ENCODE results near the gene MKLN1. TPM values are rescaled to one million over a fixed set of nuclear protein-coding genes. Genes with fewer than 3 reads are reported as not detected.
A peak's percentile ranks its signal among the peaks of the same experiment; 100 is the strongest.

Gene MKLN1
- total and polyA plus RNA-seq, 5 donors: 16.9 to 54.8 (median 52.8) TPM

DNA sequence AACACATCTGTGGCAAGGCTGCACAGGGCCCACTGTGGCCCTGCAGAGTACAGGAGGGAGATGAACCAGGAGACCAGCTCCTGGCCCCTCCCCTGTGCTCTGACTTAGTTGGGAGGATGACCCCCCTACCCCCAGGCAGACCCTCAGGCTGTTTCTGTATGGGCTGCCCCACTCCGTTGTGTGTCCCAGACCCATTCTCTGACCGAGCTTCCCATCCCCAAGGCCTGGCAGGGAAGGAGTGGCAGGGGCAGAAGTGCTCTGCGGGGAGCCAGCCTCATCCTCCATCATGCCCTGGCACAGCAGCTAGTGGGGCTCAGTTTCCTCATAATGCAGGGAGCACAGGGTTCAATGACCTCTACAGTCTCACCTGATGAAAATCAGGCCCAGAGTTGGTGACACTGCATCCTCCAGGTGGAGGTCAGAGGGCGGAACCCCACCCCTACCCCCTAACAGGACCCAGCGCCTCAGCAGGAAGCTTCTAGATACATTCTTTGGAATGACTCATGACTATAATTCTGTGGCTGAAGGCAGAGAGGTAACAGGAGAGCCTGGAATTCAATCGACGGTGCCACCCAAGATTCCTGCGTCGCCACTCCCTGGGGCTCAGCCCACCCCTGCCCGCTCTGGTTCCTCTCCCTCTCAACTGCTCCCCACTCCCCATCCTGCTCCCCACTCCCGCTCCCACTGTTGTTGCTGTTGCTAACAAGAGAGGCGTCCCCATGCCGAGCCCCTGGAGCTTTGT is 210.6 kb downstream of the MKLN1 start:
- 80% methylated on average over 13 of the region's 13 CpGs for WGBS

DNA sequence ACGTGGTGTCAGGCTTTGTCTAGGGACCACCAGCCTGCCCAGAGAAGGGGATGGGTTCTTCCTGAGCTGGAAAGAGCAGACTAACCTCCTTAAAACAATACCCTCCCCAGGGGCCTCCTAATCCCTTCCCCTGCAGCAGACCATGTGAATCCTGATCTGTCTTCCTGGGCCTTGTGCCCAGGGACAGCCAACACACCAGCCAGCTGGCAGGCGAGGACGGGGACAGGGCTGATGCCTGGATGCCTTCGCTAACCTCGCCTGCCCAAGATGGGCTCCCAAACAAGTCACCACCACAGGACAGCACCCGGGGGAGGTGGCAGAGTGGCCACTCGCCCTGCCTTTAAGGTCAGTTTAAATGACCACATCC is 211.1 kb downstream of the MKLN1 start:
- DNase-seq (peak in 2 of 3 donors; percentile 77 to 79), ATAC-seq (peak; percentile 17 to 66)
- H3K4me1 ChIP-seq (ENCODE audit: control insufficient read depth, insufficient read depth, low read length): peaks cover 18% of the 10 kb centered on the region
- no peaks in the 10 kb centered on the region for H3K27me3 ChIP-seq (ENCODE audit: control insufficient read depth, insufficient read depth)
- intact Hi-C loops (cut with DNase I): no loop called here
- no peaks in the 10 kb centered on the region for H3K9me3 ChIP-seq (ENCODE audit: control insufficient read depth, low read length)
- H3K27ac ChIP-seq (ENCODE audit: low read length): peak overlapping the region; percentile 35
- WGBS: 44% methylated on average over 7 of the region's 7 CpGs
- no peak overlapping the region for H3K4me3 ChIP-seq (ENCODE audit: low read length)

More for the DNA sequence above, 210.6 kb downstream of the MKLN1 start:
- H3K9me3 ChIP-seq (ENCODE audit: control insufficient read depth, low read length): no peaks in the 10 kb centered on the region
- peaks cover 19% of the 10 kb centered on the region for H3K4me1 ChIP-seq (ENCODE audit: control insufficient read depth, insufficient read depth, low read length)
- intact Hi-C loops (cut with DNase I): no loop called here
- no peaks in the 10 kb centered on the region for H3K27me3 ChIP-seq (ENCODE audit: control insufficient read depth, insufficient read depth)
- H3K4me3 ChIP-seq (ENCODE audit: low read length): no peak overlapping the region
- no peak for ATAC-seq
- DNase-seq: peak in 1 of 3 donors; percentile 49
- H3K27ac ChIP-seq (ENCODE audit: low read length): peak overlapping the region; percentile 35

DNA sequence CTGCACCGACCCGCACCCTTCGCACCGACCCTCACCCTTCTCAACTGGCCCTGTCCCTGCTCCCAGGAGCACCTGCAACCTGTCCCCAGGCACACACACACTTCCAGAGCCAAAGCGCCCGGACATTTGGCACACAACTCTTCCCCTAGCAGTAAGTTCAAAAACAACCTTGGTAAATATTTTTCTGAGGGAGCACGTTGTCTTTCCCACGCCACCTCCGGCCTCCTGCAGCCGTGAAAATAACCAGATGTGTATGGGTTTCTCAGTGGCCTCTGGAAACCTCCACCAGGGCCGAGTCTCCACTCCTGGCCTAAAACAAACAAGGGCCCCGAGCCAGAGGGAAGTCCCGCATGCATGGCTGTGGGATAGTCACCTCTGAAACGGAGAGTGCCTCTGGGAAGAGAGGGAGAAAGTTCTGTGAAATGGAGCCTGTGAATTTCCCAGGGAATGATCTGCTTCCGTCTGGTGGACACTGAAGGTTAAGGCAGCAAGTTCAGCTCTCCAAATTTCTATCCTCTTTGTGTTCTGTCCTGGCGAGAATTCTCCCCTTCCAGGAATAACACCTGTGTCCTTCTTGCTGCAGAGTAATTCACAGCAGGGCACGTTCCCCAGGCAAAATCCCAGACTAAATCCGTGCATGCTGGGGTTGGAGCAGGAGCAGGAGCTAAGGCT is 213.0 kb downstream of the MKLN1 start:
- Histone ChIP-seq H3K4me3 (ENCODE audit: low read length) (no peak overlapping the region), H3K9me3 (ENCODE audit: control insufficient read depth, low read length) (no peaks in the 10 kb centered on the region), H3K27me3 (ENCODE audit: control insufficient read depth, insufficient read depth) (no peaks in the 10 kb centered on the region), H3K27ac (ENCODE audit: low read length) (peak overlapping the region; percentile 80), H3K4me1 (ENCODE audit: control insufficient read depth, insufficient read depth, low read length) (peaks cover 24% of the 10 kb centered on the region)
- intact Hi-C loops (cut with DNase I): loop anchor here in 1 of 4 donors (10.0 kb wide), 1 partner anchor 114 kb away; no protein-coding TSS in a partner anchor
- WGBS: 50% methylated on average over 18 of the region's 18 CpGs
- peak in 1 of 2 donors; percentile 27 for ATAC-seq
- DNase-seq: peak; percentile 48 to 76 (median 70)

DNA sequence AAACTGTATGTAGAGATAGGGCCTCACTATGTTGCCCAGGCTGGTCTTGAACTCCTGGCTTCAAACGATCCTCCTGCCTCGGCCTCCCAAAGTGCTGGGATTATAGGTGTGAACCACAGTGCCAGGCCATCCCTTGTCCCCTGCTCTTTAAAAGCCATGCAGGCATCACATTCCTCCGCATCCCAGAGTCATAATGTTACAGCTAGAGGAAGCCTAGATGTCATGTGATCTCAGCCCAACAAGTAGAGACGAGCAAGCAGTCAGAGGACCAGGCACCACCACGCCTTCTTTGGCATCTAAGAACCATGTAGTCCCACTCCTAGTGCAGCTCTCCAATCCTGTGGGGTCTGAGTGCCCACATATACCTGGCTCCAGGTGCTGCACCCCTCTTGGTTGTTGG is 215.6 kb downstream of the MKLN1 start:
- Histone ChIP-seq H3K27ac (ENCODE audit: low read length) (peak overlapping the region; percentile 15), H3K4me3 (ENCODE audit: low read length) (no peak overlapping the region), H3K4me1 (ENCODE audit: control insufficient read depth, insufficient read depth, low read length) (peaks cover 22% of the 10 kb centered on the region), H3K27me3 (ENCODE audit: control insufficient read depth, insufficient read depth) (no peaks in the 10 kb centered on the region), H3K9me3 (ENCODE audit: control insufficient read depth, low read length) (no peaks in the 10 kb centered on the region)
- intact Hi-C loops (cut with DNase I): loop anchor here in 1 of 4 donors (10.0 kb wide), 1 partner anchor 112 kb away; no protein-coding TSS in a partner anchor
- no peak for DNase-seq
- ATAC-seq: no peak
- WGBS: 79% methylated on average over 5 of the region's 5 CpGs

DNA sequence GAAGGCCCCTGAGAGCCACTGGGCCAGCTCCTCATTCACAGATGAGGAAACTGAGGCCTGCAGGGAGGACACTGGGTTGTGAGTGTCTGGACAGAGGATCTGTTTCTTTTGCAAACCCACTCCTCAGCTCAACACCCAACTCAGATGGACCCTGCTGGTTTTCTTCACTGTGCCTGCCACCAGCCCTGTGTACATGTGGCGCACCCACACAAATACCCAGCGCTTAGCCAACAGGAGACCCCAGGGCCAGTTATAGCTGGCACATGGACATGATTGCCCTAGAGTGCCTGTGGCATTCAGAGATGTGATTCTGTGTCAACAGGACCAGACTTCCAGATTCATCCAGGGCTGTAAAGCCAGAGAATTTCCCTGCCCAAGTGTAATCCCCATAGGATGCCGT is 216.3 kb downstream of the MKLN1 start:
- peaks cover 17% of the 10 kb centered on the region for H3K4me1 ChIP-seq (ENCODE audit: control insufficient read depth, insufficient read depth, low read length)
- H3K27me3 ChIP-seq (ENCODE audit: control insufficient read depth, insufficient read depth): no peaks in the 10 kb centered on the region
- intact Hi-C loops (cut with DNase I): loop anchor here in 2 of 4 donors (2.0 to 10.0 kb wide), 2 partner anchors 111 kb away; no protein-coding TSS in a partner anchor
- 93% methylated on average over 3 of the region's 3 CpGs for WGBS
- no peak overlapping the region for H3K4me3 ChIP-seq (ENCODE audit: low read length)
- DNase-seq (peak in 1 of 3 donors; percentile 7), ATAC-seq (no peak)
- peak overlapping the region; percentile 15 for H3K27ac ChIP-seq (ENCODE audit: low read length)
- no peaks in the 10 kb centered on the region for H3K9me3 ChIP-seq (ENCODE audit: control insufficient read depth, low read length)

DNA sequence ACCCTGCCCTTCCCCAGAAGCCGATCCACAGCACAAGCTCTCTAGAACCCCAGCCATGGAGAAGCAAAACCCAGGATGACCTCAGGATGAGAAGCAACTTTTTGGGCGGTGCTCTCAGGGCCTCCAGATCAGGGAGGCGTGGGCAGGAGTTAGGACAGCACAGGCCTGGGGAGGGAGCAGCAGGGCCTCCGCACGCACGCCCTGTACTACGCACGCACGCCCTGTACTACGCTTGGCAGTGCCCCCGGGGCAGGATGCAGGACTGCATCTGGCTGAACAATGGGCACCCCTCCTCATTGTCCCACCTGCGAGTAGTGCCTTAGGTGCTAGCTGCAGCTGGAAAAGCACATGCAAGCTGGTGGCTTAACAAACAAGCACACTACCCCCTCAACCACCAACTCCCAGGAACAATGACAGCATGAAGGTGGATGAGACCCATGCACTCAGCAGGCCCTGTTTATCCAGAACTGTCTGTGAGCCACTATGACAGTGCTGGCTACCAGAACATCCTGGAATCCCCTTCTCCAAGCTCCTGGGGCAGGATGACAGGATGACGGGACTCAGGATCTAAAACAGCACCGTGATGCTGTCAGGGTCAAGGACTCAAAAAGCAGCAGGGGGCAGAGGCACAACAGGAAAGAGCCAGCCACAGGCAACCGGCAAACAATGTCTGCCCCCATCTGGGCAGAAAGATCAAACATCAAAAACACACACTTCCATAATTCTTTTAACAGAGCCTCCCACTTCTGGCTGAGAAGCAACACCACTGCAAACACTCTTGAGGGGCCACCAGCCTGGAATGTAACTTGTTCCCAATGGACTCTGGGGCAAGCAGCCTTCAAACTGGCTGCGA is 217.0 kb downstream of the MKLN1 start:
- ATAC-seq: peak in 1 of 2 donors; percentile 2

DNA sequence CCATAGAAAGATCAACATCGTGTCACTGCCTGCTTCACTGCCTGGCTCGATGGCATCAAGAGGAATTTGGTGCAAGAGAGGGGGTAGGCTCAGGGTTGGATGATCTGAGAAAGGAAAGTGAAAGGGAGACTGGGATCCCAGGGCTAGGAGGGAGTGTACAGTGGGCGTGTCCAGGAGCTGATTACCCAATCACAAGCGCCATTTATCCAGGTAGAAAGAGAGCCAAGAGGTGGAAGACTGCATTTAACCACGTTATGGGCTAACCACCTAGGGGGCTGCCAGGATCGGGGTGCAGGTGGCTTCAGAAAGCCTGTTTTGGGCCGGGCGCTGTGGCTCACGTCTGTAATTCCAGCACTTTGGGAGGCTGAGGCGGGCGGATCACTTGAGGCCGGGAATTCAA is 218.4 kb downstream of the MKLN1 start:
- no peak for ATAC-seq
- no peak for DNase-seq
- H3K27me3 ChIP-seq (ENCODE audit: control insufficient read depth, insufficient read depth): no peaks in the 10 kb centered on the region
- intact Hi-C loops (cut with DNase I): loop anchor here in 1 of 4 donors (10.0 kb wide), 1 partner anchor 109 kb away; no protein-coding TSS in a partner anchor
- peaks cover 7% of the 10 kb centered on the region for H3K4me1 ChIP-seq (ENCODE audit: control insufficient read depth, insufficient read depth, low read length)
- H3K4me3 ChIP-seq (ENCODE audit: low read length): no peak overlapping the region
- WGBS: 80% methylated on average over 12 of the region's 12 CpGs
- no peaks in the 10 kb centered on the region for H3K9me3 ChIP-seq (ENCODE audit: control insufficient read depth, low read length)
- H3K27ac ChIP-seq (ENCODE audit: low read length): no peak overlapping the region

More for the DNA sequence above, 217.0 kb downstream of the MKLN1 start:
- no peaks in the 10 kb centered on the region for H3K27me3 ChIP-seq (ENCODE audit: control insufficient read depth, insufficient read depth)
- H3K9me3 ChIP-seq (ENCODE audit: control insufficient read depth, low read length): no peaks in the 10 kb centered on the region
- peaks cover 17% of the 10 kb centered on the region for H3K4me1 ChIP-seq (ENCODE audit: control insufficient read depth, insufficient read depth, low read length)
- intact Hi-C loops (cut with DNase I): loop anchor here in 2 of 4 donors (2.0 to 10.0 kb wide), 2 partner anchors 110 kb away; no protein-coding TSS in a partner anchor
- H3K4me3 ChIP-seq (ENCODE audit: low read length): no peak overlapping the region
- H3K27ac ChIP-seq (ENCODE audit: low read length): peak overlapping the region; percentile 40
- 61% methylated on average over 16 of the region's 16 CpGs for WGBS
- DNase-seq: peak in 2 of 3 donors; percentile 45

Other genes starting within 250 kb of the MKLN1 start
- gene PODXL, start 228.8 kb downstream of the MKLN1 start, total RNA-seq: 10 to 100 TPM; 60.7 to 81.1 (median 63.9) TPM
- gene PODXL, start 228.8 kb downstream of the MKLN1 start, polyA plus RNA-seq: 29.1 TPM

Data from right cardiac atrium (tissue), 5 donors.